COLO668 (cell line): ENCODE results near the gene ZNF215.
A peak's percentile ranks its signal among the peaks of the same experiment; 100 is the strongest.
"Not testable (repeated sequence)": the region's sequence is repeated elsewhere in the genome, so short reads cannot be mapped to it uniquely, and the experiment has no call there.

Experiments used
- DNase-seq: peaks from one replicate; lab custom pipeline; 2025; ENCODE audit not compliant: unreplicated experiment; lab: John Stamatoyannopoulos, UW

The ZNF215 gene

DNA sequence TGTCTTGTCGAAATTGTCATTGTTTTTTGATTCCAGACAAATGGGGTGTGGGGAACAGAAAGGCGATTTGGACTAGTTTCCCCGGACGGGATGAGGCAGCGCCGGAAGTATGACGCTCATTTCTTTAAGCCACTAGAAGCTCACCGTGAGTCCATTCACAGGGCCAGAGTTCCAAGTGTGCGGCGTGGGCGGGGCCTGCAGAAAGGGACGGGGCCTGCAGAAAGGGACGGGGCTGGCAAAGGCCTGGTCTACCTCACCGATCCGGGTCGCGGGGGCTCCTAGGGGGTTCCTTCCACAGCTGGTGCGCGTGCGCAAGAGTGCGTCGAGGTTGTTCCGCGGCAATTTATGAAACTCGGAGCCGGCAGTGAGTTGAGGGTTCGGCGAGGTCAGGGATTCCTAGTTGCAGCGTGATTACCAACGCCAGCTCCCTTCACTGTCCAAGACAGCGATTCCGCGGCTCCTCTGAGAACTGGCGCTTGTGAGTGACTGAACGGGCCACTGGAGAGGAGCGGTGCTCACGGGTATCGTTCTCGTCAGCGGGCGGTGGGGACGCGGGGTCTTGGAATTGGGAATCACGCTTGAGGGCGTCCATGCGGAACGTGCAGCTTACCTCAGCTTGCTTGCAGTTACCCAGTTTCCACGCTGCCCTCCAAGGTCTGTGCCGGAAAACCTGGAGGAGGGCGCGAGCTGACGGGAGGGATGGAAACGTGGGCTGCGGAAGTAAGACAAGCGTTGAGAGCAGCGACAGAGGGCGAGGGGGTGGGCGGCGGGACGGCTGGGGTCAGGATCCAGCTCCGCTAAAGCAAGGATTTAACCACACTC lies at the start of gene ZNF215:
Gene ZNF215 (plus strand): TSS at position 219 of the 822 bp plus-strand sequence. CDS start 5,847 bp downstream, outside the sequence.
- DNase-seq: peak; percentile 92

DNA sequence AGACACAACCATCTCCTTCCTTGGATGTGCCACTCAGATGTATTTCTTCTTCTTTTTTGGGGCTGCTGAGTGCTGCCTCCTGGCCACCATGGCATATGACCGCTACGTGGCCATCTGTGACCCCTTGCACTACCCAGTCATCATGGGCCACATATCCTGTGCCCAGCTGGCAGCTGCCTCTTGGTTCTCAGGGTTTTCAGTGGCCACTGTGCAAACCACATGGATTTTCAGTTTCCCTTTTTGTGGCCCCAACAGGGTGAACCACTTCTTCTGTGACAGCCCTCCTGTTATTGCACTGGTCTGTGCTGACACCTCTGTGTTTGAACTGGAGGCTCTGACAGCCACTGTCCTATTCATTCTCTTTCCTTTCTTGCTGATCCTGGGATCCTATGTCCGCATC lies 49.3 kb upstream of the ZNF215 start:
- no peak for DNase-seq

- DNase-seq: no peak
Measured at GRCh38 chr11:6882751-6883150, 43.5 kb upstream of the ZNF215 start.

DNA sequence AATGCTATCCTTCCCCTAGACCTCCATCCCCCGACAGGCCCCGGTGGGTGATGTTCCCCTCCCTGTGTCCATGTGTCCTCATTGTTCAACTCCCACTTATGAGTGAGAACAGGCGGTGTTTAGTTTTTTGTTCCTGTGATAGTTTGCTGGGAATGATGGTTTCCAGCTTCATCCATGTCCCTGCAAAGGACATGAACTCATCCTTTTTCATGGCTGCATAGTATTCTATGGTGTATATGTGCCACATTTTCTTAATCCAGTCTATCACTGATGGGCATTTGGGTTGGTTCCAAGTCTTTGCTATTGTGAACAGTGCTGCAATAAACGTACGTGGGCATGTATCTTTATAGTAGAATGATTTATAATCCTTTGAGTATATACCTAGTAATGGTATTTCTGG lies 38.5 kb upstream of the ZNF215 start:
- DNase-seq: not testable (repeated sequence)

DNA sequence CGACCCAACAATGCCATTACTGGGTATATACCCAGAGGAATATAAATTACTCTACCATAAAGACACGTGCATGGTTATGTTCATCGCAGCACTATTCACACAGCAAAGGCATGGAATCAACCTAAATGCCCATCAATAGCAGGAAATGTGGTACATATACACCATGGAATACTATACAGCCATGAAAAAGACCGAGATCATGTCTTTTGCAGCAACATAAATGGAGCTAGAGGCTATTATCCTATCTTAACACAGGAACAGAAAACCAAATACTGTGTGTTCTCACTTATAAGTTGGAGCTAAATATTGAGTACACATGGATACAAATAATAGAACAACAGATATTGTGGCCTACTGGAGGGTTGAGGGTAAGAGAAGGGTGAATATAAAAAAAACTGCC lies 37.4 kb upstream of the ZNF215 start:
- DNase-seq: no peak

- DNase-seq: no peak
Measured at GRCh38 chr11:6889835-6890234, 36.4 kb upstream of the ZNF215 start.

DNA sequence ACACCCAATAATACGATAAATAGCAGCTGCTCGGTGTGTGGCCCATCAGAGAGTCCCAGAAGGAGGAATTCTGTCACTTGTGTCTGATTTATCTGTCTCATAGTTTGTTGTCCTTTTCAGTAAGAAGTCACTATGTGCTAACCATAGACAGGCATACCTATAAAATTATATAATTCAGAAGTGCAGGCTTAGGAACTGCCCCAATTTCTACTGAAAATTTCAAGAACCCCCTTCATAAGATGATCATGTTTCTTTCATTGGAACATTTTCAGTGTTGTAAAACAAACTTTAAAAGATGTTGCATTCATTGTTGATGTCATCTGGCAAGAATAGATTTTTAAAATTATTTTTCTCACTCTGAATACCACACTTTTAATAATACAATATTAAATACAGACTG lies 33.8 kb upstream of the ZNF215 start, which contains the start of gene OR2D2:
Gene OR2D2 (minus strand): TSS at position 101 of the 400 bp plus-strand sequence. CDS start 0 bp downstream, at position 101.
- DNase-seq: no peak

DNA sequence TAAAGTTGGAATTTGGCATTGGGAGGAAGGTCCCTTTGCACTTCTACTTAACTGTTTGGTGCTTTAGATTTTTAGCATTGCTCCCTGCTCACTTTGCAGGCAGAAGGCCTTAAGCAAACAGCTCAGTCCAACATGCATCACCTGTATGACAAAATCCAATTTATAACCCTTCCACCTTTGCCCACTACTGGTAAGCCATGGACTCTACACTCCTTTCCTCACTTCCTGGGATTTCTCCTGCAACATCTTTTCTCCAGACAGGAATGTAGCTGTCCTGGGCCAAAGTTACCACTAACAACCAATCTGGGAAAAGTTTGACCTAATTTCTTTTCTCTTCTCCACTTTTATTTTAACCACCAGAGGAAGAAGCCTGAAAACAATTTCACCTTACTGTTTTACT lies 32.1 kb upstream of the ZNF215 start:
- no peak for DNase-seq

DNA sequence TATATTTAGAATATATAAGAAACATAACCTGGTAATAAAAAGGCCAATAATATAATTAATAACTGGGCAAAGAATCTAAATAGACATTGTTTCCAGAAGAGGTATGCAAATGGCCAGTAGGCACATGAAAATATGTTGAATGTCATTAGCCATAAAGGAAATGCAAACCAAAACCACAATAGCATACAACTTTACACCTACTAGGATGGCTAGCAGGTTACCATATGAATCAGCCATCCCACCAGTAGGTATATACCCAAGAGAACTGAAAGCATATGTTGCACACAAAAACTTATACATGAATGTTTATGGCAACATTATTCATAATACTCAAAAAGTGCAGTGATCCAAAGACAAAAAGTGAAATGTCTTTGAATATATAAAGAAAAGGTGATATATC lies 31.2 kb upstream of the ZNF215 start:
- DNase-seq: no peak

- no peak for DNase-seq
Measured at GRCh38 chr11:6898911-6899310, 27.3 kb upstream of the ZNF215 start.

DNA sequence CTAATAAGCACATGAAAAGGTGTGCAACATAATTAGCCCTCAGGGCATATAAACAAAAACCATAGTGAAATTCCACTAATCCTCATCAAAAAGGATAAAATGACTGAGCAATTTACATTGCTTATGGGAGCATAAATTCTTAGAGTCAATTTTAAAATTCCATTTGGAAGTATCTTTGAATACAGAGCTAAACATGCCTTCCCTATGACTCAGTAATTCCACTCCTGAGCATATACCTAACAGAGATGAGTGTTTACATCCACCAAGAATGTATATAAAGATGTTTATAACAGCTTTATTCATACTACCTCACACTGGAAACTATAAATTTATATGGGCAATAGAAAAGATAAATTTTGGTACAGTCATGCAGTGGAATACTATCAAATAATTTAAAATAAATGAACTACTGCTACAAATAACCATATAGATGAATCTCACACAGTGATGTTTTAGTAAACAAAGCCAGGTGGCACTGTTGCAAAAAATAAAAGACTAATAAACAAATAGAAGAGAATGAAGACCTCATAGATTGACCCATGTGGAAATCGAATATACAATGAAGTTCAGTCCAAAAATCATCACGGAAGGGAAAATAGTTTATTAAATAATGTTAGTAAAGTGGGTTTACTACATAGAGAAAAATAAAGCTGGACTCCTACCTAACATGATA lies 25.8 kb upstream of the ZNF215 start:
- DNase-seq: no peak

- DNase-seq: not testable (repeated sequence)
Measured at GRCh38 chr11:6904804-6905203, 21.4 kb upstream of the ZNF215 start.

DNA sequence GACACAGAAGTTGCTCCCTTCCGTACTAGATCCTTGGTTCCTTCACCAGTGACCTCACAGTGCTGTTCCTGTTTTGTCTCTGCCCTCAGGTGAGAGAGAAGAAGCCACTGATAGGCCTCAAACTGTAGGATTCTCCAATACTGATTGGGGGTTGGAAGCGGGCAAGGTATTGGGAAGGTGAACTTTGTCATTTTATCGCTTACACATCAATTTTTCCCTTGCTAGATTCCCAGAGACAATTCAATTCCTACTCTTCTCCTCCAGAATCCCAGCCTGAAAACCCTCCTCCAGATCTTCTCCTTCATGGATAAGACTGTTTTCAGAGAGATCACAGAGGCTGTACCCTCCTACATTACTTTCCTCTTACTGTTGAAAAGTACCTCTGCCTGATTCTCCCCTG lies 14.8 kb upstream of the ZNF215 start:
- no peak for DNase-seq

- no peak for DNase-seq
Measured at GRCh38 chr11:6911948-6912347, 14.3 kb upstream of the ZNF215 start.

DNA sequence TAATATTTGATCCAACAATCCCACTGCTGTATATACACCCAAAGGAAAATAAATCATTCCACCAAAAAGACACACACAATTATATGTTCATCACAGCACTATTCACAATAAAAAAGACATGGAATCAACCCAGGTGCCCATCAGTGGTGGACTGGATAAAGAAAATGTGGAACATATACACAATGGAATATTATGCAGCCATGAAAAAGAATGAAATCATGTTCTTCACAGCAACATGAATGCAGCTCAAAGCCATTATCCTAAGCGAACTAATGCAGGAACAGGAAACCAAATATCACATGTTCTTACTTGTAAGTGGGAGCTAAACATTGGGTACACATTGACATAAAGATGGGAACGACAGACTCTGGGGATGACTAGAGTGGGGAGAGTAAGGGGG lies 6.5 kb upstream of the ZNF215 start:
- no peak for DNase-seq

- no peak for DNase-seq
Measured at GRCh38 chr11:6920702-6921101, 5.5 kb upstream of the ZNF215 start, which contains the start of gene OR2D3. Gene OR2D3, plus strand, starts transcription at chr11:6921002. Its CDS starts 0 bp downstream, at chr11:6921002.

DNA sequence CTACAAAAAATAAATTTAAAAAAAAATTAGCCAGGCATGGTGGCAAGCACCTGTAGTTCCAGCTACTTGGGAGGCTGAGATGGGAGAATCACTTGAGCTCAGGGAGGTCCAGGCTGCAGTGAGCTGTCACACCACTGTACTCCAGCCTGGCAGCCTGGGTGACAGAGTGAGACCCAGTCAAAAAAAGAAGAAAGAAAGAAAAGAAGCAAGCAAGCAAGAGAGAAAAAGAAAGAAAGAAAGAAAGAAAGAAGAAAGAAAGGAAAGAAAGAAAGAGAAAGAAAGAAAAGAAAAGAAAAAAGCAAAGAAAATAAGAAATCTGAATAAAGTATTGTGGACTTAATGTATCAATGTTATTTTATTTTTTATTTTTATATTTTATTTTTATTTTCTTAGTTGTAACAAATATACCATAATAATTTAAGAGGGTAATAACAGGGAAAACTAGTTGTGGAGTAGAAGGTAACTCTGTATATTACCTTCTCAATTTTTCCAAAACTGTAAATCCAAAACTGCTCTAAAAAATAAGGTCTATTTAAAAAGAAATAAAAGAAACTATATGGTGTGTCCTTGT lies 1.1 kb upstream of the ZNF215 start:
- no peak for DNase-seq

DNA sequence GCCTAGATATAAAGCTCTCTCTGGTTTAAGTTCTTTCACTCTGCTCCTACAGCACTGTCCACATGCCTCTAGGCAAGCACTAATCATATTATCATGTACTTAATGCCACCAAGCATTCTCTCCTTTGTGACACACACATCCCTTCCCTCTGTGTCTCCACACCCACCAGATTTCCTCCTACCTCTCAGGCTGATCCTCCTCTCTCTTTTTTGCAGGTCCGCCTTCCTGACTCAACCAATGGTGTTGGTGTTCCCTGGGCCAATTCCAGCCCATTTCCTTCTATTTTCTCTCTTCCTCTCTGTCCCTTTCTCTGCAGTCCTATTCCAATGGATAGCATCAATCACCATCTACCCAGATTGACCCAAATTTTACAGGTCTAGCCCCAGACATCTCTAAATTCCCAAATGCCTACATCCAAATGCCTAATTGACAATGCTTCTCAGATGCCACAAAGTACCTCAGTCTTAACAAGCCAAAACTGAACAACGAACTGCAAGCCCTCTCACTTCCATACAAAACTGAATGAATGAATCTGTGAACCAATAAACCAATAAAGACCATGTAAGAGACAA lies 504 bp upstream of the ZNF215 start:
- peak; percentile 12 for DNase-seq

GRCh38 chr11:6927030-6927617 lies 898 bp downstream of the ZNF215 start:
- peak; percentile 26 for DNase-seq

DNA sequence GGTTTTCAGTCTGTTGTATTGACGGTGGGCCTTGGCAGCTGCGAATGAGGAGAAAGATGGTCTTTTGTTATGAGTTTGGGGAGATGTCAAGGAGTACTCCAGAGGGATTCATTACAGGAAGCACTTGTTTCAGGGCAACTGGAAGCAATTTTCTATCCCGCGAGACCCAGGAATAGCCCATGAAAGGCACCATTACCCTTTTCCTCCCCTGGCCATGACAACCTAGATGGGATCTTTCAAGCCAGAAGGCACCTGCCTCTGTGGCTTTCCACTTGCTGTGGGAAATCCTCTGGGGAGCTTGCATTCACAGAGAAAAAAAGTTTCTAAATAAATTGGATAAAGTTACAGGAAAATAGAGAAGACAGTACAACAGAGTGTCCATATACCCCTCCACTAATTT lies 2.7 kb downstream of the ZNF215 start:
- DNase-seq: no peak

- no peak for DNase-seq
Measured at GRCh38 chr11:6931146-6931713, 5.0 kb downstream of the ZNF215 start.
